HL-60 (cell line): ENCODE data around the gene MAEA.

Experiments used
- CTCF ChIP-seq: IDR thresholded peaks from one replicate; pipeline ENCODE4 v1.5.1; 2011; ENCODE audit warnings: low read length, control low read depth, inconsistent platforms; ENCODE audit not compliant: insufficient read depth
- GABPA ChIP-seq: IDR thresholded peaks from 2 replicates; pipeline ENCODE4 v1.6.1; 2012; ENCODE audit warnings: low read depth
- POLR2AphosphoS5 ChIP-seq: IDR thresholded peaks from 2 replicates; pipeline ENCODE4 v1.6.1; 2012; ENCODE audit warnings: low read depth
- REST ChIP-seq: IDR thresholded peaks from 2 replicates; pipeline ENCODE4 v1.6.1; 2012; ENCODE audit warnings: low read depth; ENCODE audit not compliant: insufficient replicate concordance
- SPI1 ChIP-seq: IDR thresholded peaks from 2 replicates; pipeline ENCODE4 v1.6.1; 2012; ENCODE audit warnings: low read depth, mild to moderate bottlenecking, borderline replicate concordance

GRCh38 chr4:1291091-1291490, 1.4 kb downstream of the MAEA start:
- TF ChIP-seq CTCF, result no peak
- no peak for TF ChIP-seq POLR2AphosphoS5
- TF ChIP-seq SPI1, result no peak
- TF ChIP-seq REST, result no peak
- TF ChIP-seq GABPA, result no peak
